H1 (cell line): ENCODE data around the gene TADA3. TPM values are rescaled to one million over a fixed set of nuclear protein-coding genes. Genes with fewer than 3 reads are reported as not detected.

Experiments used
- CTCF ChIA-PET: fragments of 300-600 bp; sonication (Branson Sonifier 250); formaldehyde crosslinking; loops from one replicate; lab custom pipeline; 2021; ENCODE audit not compliant: partially characterized antibody; lab: Charles Lee
- POLR2A ChIA-PET: fragments of 300-600 bp; sonication (Branson Sonifier 250); formaldehyde crosslinking; loops from one replicate; lab custom pipeline; 2021; ENCODE audit warnings: inconsistent platforms; ENCODE audit not compliant: partially characterized antibody; lab: Charles Lee
- DNase-seq, 2 experiments: peaks; one replicate each; pipeline versions ENCODE4 v3.0.0 to v3.0.0-alpha.2; 2010 to 2022; ENCODE audit warnings: low spot score in 2 of 2, low read depth in 1 of 2, mixed read lengths in 1 of 2
- FAIRE-seq: peaks from 2 replicates; lab custom pipeline; 2011; peaks lifted over from hg19 to GRCh38; lab: Jason Lieb, UNC
- H2AFZ ChIP-seq: 2 replicates; pipeline ENCODE4 v1.8.1; 2012; ENCODE audit warnings: low read length, inconsistent platforms
- H2AK5ac ChIP-seq: 2 replicates; pipeline ENCODE4 v1.6.1; 2013; ENCODE audit warnings: low read depth, low read length
- H2BK120ac ChIP-seq: replicated peaks from 2 replicates; pipeline ENCODE3; 2013; ENCODE audit warnings: low read depth, low read length, inconsistent platforms
- H2BK12ac ChIP-seq: 2 replicates; pipeline ENCODE4 v1.6.1; 2013; ENCODE audit warnings: low read depth, low read length
- H2BK15ac ChIP-seq: 2 replicates; pipeline ENCODE4 v1.6.1; 2013; ENCODE audit warnings: low read length
- H2BK20ac ChIP-seq: 2 replicates; pipeline ENCODE4 v1.6.1; 2013; ENCODE audit warnings: low read length
- H2BK5ac ChIP-seq: 2 replicates; pipeline ENCODE4 v1.6.1; 2013; ENCODE audit warnings: low read depth, low read length
- H3K14ac ChIP-seq: 2 replicates; pipeline ENCODE4 v1.6.1; 2013; ENCODE audit warnings: inconsistent platforms; ENCODE audit not compliant: insufficient read length
- H3K18ac ChIP-seq: 2 replicates; pipeline ENCODE4 v1.6.1; 2013; ENCODE audit warnings: low read length; ENCODE audit errors: extremely low read depth
- H3K23ac ChIP-seq: 2 replicates; pipeline ENCODE4 v1.6.1; 2013; ENCODE audit warnings: inconsistent platforms; ENCODE audit not compliant: insufficient read length
- H3K23me2 ChIP-seq: 2 replicates; pipeline ENCODE4 v1.6.1; 2013; ENCODE audit warnings: low read depth, low read length
- H3K27ac ChIP-seq: 2 replicates; pipeline ENCODE4 v1.6.1; 2011; ENCODE audit warnings: low read depth, low read length, inconsistent platforms
- H3K27me3 ChIP-seq, 4 experiments: replicated peaks in 1 of 4; 1 replicate in 1 of 4; 2 replicates in 3 of 4; pipeline versions ENCODE4 v1.6.1 to v1.8.1; 2011 to 2013; ENCODE audit warnings: low read length in 3 of 4, mild to moderate bottlenecking in 3 of 4, inconsistent platforms in 2 of 4, mixed read lengths in 2 of 4, moderate library complexity in 1 of 4; ENCODE audit not compliant: control insufficient read depth in 3 of 4, insufficient read depth in 3 of 4; ENCODE audit errors: extremely low read depth in 1 of 4
- H3K36me3 ChIP-seq, 4 experiments: 2 replicates each; pipeline versions ENCODE4 v1.6.1 to v1.8.1; 2011 to 2013; ENCODE audit warnings: mild to moderate bottlenecking in 4 of 4, low read length in 3 of 4, moderate library complexity in 2 of 4, control low read depth in 1 of 4, inconsistent platforms in 1 of 4; ENCODE audit not compliant: insufficient read depth in 4 of 4, control insufficient read depth in 2 of 4
- H3K4ac ChIP-seq: replicated peaks from 2 replicates; pipeline ENCODE3; 2013; ENCODE audit warnings: low read length, low read depth, mixed read lengths, inconsistent platforms; ENCODE audit not compliant: insufficient read length
- H3K4me1 ChIP-seq, 4 experiments: replicated peaks in 1 of 4; 1 replicate in 1 of 4; 2 replicates in 3 of 4; pipeline versions ENCODE4 v1.6.1 to v1.8.1; 2011 to 2013; ENCODE audit warnings: low read length in 3 of 4, inconsistent platforms in 2 of 4, mixed read lengths in 1 of 4; ENCODE audit not compliant: insufficient read depth in 4 of 4, control insufficient read depth in 3 of 4
- H3K4me2 ChIP-seq, 2 experiments: 2 replicates each; pipeline versions ENCODE4 v1.6.1 to v1.8.1; 2011 to 2013; ENCODE audit warnings: low read depth in 2 of 2, low read length in 2 of 2, control low read depth in 1 of 2, inconsistent platforms in 1 of 2, mild to moderate bottlenecking in 1 of 2; ENCODE audit not compliant: insufficient read depth in 1 of 2
- H3K4me3 ChIP-seq, 4 experiments: fragments of 200-600, 300-600 bp in 1 of 4; sonication (generic), shearing (Covaris generic), sonication (Bioruptor Twin) in 1 of 4; 2 replicates each; pipeline versions ENCODE4 v1.5.1 to v1.8.1; 2011 to 2016; ENCODE audit warnings: low read length in 4 of 4, low read depth in 3 of 4, control low read depth in 2 of 4, inconsistent platforms in 2 of 4, mild to moderate bottlenecking in 2 of 4, mixed read lengths in 1 of 4, moderate library complexity in 1 of 4; ENCODE audit not compliant: insufficient read depth in 2 of 4; ENCODE audit errors: extremely low read depth in 1 of 4
- H3K56ac ChIP-seq: replicated peaks from 2 replicates; pipeline ENCODE3; 2013; ENCODE audit warnings: low read depth, mild to moderate bottlenecking, mixed read lengths, low read length, inconsistent platforms; ENCODE audit not compliant: insufficient read length
- H3K79me1 ChIP-seq: 2 replicates; pipeline ENCODE4 v1.6.1; 2013; ENCODE audit warnings: low read depth, low read length, control low read depth
- H3K79me2 ChIP-seq, 2 experiments: 2 replicates each; pipeline versions ENCODE4 v1.6.1 to v1.8.1; 2012 to 2013; ENCODE audit warnings: low read length in 2 of 2, mild to moderate bottlenecking in 2 of 2, inconsistent platforms in 1 of 2; ENCODE audit not compliant: insufficient read depth in 2 of 2, control insufficient read depth in 1 of 2
- H3K9ac ChIP-seq, 4 experiments: replicated peaks in 1 of 4; 1 replicate in 1 of 4; 2 replicates in 3 of 4; pipeline versions ENCODE4 v1.6.1 to v1.8.1; 2011 to 2013; ENCODE audit warnings: low read depth in 3 of 4, low read length in 3 of 4, control low read depth in 2 of 4, mild to moderate bottlenecking in 2 of 4, moderate library complexity in 2 of 4, inconsistent platforms in 1 of 4; ENCODE audit errors: extremely low read depth in 1 of 4
- H3K9me3 ChIP-seq, 2 experiments: 2 replicates each; pipeline versions ENCODE4 v1.6.1 to v1.8.1; 2012 to 2013; ENCODE audit warnings: mild to moderate bottlenecking in 2 of 2, moderate library complexity in 2 of 2, control low read depth in 1 of 2, inconsistent platforms in 1 of 2, low read depth in 1 of 2, low read length in 1 of 2, mixed read lengths in 1 of 2; ENCODE audit not compliant: insufficient read depth in 2 of 2
- H4K20me1 ChIP-seq, 2 experiments: replicated peaks in 1 of 2; 2 replicates each; pipeline versions ENCODE3 to v1.8.1; 2011 to 2013; ENCODE audit warnings: inconsistent platforms in 2 of 2, low read length in 2 of 2, mild to moderate bottlenecking in 1 of 2; ENCODE audit not compliant: insufficient read depth in 2 of 2, control insufficient read depth in 1 of 2
- H4K5ac ChIP-seq: 2 replicates; pipeline ENCODE4 v1.6.1; 2013; ENCODE audit warnings: low read length, low read depth, mixed read lengths, inconsistent platforms; ENCODE audit not compliant: insufficient read length
- H4K8ac ChIP-seq: 2 replicates; pipeline ENCODE4 v1.8.0; 2013; ENCODE audit warnings: mild to moderate bottlenecking, moderate library complexity, low read length, inconsistent platforms; ENCODE audit not compliant: insufficient read depth; ENCODE audit errors: extremely low read depth
- H4K91ac ChIP-seq: replicated peaks from 2 replicates; pipeline ENCODE3; 2013; ENCODE audit warnings: low read length, mixed read lengths, inconsistent platforms; ENCODE audit not compliant: insufficient read length
- EP300 ChIP-seq, 2 experiments: IDR thresholded peaks; 1 replicate in 1 of 2; 2 replicates in 1 of 2; pipeline ENCODE4 v1.6.1; 2011 to 2012; ENCODE audit warnings: low read depth in 2 of 2, low read length in 2 of 2, mild to moderate bottlenecking in 2 of 2, borderline replicate concordance in 1 of 2, inconsistent platforms in 1 of 2, moderate library complexity in 1 of 2
- HDAC6 ChIP-seq: IDR thresholded peaks from one replicate; pipeline ENCODE4 v1.7.1; 2012; ENCODE audit warnings: low read depth, mild to moderate bottlenecking, inconsistent platforms, low read length, moderate library complexity
- PHF8 ChIP-seq: fragments of 200-600 bp; sonication (generic); conservative IDR thresholded peaks from 2 replicates; pipeline ENCODE4 v1.7.1; 2012; ENCODE audit warnings: low read depth, mild to moderate bottlenecking, inconsistent platforms, low read length, moderate library complexity
- POLR2AphosphoS5 ChIP-seq: IDR thresholded peaks from 2 replicates; pipeline ENCODE4 v1.6.1; 2011; ENCODE audit warnings: low read depth, low read length
- SP2 ChIP-seq: IDR thresholded peaks from 2 replicates; pipeline ENCODE4 v1.6.1; 2012; ENCODE audit warnings: mild to moderate bottlenecking, low read length, inconsistent platforms
- TAF1 ChIP-seq: IDR thresholded peaks from 2 replicates; pipeline ENCODE4 v1.6.1; 2011; ENCODE audit warnings: mild to moderate bottlenecking, low read depth, low read length
- TCF12 ChIP-seq: IDR thresholded peaks from 2 replicates; pipeline ENCODE4 v1.6.1; 2011; ENCODE audit warnings: low read depth, mild to moderate bottlenecking, low read length
- ZNF274 ChIP-seq: IDR thresholded peaks from 2 replicates; pipeline ENCODE4 v1.7.0; 2012; ENCODE audit warnings: low read length, borderline replicate concordance; ENCODE audit errors: extremely low read depth
- WGBS, 2 experiments: shearing (Covaris generic) in 1 of 2; methylation state at CpG; one replicate each; pipeline versions ENCODE4 v1.1.6 to v1.1.7; 2013 to 2015; ENCODE audit warnings: low lambda C conversion rate in 2 of 2, mixed read lengths in 2 of 2, inconsistent platforms in 1 of 2, low coverage in 1 of 2, missing lambda C conversion rate in 1 of 2; ENCODE audit not compliant: insufficient replicate concordance in 2 of 2, insufficient coverage in 1 of 2, insufficient read length in 1 of 2; ENCODE audit errors: extremely low coverage in 1 of 2, missing lambda C conversion rate in 1 of 2; 5-methylcytosine and 5-hydroxymethylcytosine counted together
- polyA plus RNA-seq, 7 experiments: library from polyadenylated mRNA; depleted of rRNA in 3 of 7; stranded (reverse) in 5 of 7; unstranded in 2 of 7; fragments of >200 nt in 5 of 7; fragments of 200-250 nt in 2 of 7; gene quantifications; 1 replicate in 5 of 7; 2 replicates in 1 of 7; 4 replicates in 1 of 7; pipeline versions ENCODE4 v1.2.1 to v1.2.3, GENCODE V29; 2011 to 2013; ENCODE audit warnings: missing spikeins in 2 of 7, mixed read lengths in 2 of 7
- total RNA-seq: library from RNA; stranded (reverse); fragmentation: NEBNext Ultra II Directional; extraction: Animal tissue kit (Norgen Biotek cat#: 25700); gene quantifications from 2 replicates; pipeline ENCODE4 v1.2.1, GENCODE V29; 2021
- TF ChIP-seq, protein P1 (sequence below): IDR thresholded peaks from 2 replicates; pipeline ENCODE4 v1.6.1; 2012; ENCODE audit warnings: inconsistent platforms
- TF ChIP-seq, protein P2 (sequence below), 3 experiments: IDR thresholded peaks; 1 replicate in 2 of 3; 2 replicates in 1 of 3; pipeline versions ENCODE4 v1.5.1 to v1.6.1; 2011; ENCODE audit warnings: low read length in 3 of 3, mild to moderate bottlenecking in 3 of 3, inconsistent platforms in 2 of 3, low read depth in 1 of 3, moderate library complexity in 1 of 3; ENCODE audit not compliant: insufficient read depth in 1 of 3; ENCODE audit errors: control extremely low read depth in 1 of 3

TADA3 gene
- total and polyA plus RNA-seq, 2 of the 8 experiments (the other 6 are each of a cell fraction or from before 2014, with no cell fraction given) = 43.4 to 50.3 TPM

DNA sequence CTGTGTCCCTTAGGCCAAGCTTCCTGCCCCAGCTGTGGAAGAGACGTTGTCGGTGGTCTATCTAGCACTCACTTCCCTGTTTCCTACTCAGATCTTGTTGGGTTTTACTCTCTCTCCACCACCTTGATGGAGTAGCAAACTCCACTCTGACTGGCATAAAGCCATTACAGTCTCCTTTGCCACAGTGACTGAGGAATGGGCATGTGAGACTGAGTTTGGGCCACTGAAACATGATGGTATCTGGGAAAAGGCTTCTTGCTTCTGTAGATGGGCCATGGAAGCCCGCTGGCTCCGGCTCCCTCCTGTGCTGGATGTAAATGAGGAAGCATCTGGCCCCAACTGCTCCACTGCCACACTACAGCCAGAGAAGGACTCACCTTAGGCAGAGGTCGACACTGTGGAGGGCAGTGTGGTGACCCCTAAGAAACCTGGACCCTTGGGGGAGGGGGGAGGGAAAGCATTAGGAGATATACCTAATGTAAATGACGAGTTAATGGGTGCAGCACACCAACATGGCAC lies 13.1 kb downstream of the TADA3 start:
- DNase-seq (no peak), FAIRE-seq (no peak)
- H3K23ac ChIP-seq = no peak overlapping the region
- H3K4me3 ChIP-seq = no peak overlapping the region
- H3K4me2 ChIP-seq = no peak overlapping the region
- H3K4ac ChIP-seq = no peak overlapping the region
- H3K9me3 ChIP-seq = no peaks in the 10 kb centered on the region
- no peak overlapping the region for H3K56ac ChIP-seq
- no peak overlapping the region for H3K18ac ChIP-seq
- ChIA-PET CTCF (no interaction called here), POLR2A (interaction anchor here (1.7 to 2.6 kb wide), 3 partner anchors 10 to 48 kb away, joined by 3 to 6 read pairs (median 5); partner anchors contain the start of gene BRPF1)
- H2BK20ac ChIP-seq = no peak overlapping the region
- H3K4me1 ChIP-seq = no peaks in the 10 kb centered on the region
- H3K79me2 ChIP-seq = no peaks in the 10 kb centered on the region
- TF ChIP-seq HDAC6 (no peak), ZNF274 (no peak), SP2 (no peak), EP300 (IDR thresholded peaks at IDR 0.05; ENCODE audit: borderline replicate concordance in 1 of 2, low read depth in 2 of 2, low read length in 2 of 2) (no peak), POLR2AphosphoS5 (no peak), TAF1 (no peak), PHF8 (no peak), TCF12 (no peak)
- TF ChIP-seq, protein P1, sequence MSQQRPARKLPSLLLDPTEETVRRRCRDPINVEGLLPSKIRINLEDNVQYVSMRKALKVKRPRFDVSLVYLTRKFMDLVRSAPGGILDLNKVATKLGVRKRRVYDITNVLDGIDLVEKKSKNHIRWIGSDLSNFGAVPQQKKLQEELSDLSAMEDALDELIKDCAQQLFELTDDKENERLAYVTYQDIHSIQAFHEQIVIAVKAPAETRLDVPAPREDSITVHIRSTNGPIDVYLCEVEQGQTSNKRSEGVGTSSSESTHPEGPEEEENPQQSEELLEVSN = no peak
- TF ChIP-seq, protein P2, sequence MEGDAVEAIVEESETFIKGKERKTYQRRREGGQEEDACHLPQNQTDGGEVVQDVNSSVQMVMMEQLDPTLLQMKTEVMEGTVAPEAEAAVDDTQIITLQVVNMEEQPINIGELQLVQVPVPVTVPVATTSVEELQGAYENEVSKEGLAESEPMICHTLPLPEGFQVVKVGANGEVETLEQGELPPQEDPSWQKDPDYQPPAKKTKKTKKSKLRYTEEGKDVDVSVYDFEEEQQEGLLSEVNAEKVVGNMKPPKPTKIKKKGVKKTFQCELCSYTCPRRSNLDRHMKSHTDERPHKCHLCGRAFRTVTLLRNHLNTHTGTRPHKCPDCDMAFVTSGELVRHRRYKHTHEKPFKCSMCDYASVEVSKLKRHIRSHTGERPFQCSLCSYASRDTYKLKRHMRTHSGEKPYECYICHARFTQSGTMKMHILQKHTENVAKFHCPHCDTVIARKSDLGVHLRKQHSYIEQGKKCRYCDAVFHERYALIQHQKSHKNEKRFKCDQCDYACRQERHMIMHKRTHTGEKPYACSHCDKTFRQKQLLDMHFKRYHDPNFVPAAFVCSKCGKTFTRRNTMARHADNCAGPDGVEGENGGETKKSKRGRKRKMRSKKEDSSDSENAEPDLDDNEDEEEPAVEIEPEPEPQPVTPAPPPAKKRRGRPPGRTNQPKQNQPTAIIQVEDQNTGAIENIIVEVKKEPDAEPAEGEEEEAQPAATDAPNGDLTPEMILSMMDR (IDR thresholded peaks at IDR 0.05; ENCODE audit: control extremely low read depth in 1 of 3, insufficient read depth in 1 of 3, low read depth in 1 of 3, low read length in 3 of 3) = no peak
- H2BK120ac ChIP-seq = no peak overlapping the region
- H3K27me3 ChIP-seq = peaks cover 0 to 3% (median 0%) of the 10 kb centered on the region in 4 experiments; a peak in 1 of 7 replicates
- no peak overlapping the region for H3K14ac ChIP-seq
- H4K91ac ChIP-seq = no peak overlapping the region
- no peak overlapping the region for H3K27ac ChIP-seq
- H4K8ac ChIP-seq = no peak overlapping the region
- no peak overlapping the region for H4K5ac ChIP-seq
- H3K79me1 ChIP-seq = no peaks in the 10 kb centered on the region
- WGBS, 2 experiments = 87% methylated on average over 5 of the region's 6 CpGs; no CpG with 5 or more reads in 1 of the 2 experiments
- H3K36me3 ChIP-seq = peaks cover 2 to 20% (median 16%) of the 10 kb centered on the region in 4 experiments; a peak in 7 of 8 replicates
- H3K9ac ChIP-seq = no peak overlapping the region
- no peaks in the 10 kb centered on the region; the same call in 1 of the 2 replicates for H3K23me2 ChIP-seq
- H2BK15ac ChIP-seq = no peak overlapping the region
- H2AK5ac ChIP-seq = no peak overlapping the region
- no peak overlapping the region for H2BK12ac ChIP-seq
- H2BK5ac ChIP-seq = no peak overlapping the region
- H4K20me1 ChIP-seq = no peaks in the 10 kb centered on the region
- H2AFZ ChIP-seq = no peak overlapping the region
